Hippocampal formation (tissue), 2 donors: ENCODE results near the gene CTTN.
A peak's percentile ranks its signal among the peaks of the same experiment; 100 is the strongest.
"Not testable (repeated sequence)": the region's sequence is repeated elsewhere in the genome, so short reads cannot be mapped to it uniquely, and the experiment has no call there.

Source experiments
- DNase-seq, 2 donors: peaks; one replicate each; lab custom pipeline; 2025; lab: John Stamatoyannopoulos, UW

Gene CTTN

GRCh38 chr11:70381872-70382861 lies 16.2 kb upstream of the CTTN start:
- DNase-seq: no peak

GRCh38 chr11:70383664-70384565 lies 14.4 kb upstream of the CTTN start:
- no peak for DNase-seq

GRCh38 chr11:70384566-70385152 lies 13.7 kb upstream of the CTTN start:
- no peak for DNase-seq

GRCh38 chr11:70387564-70387963 lies 10.8 kb upstream of the CTTN start:
- DNase-seq: no peak

DNA sequence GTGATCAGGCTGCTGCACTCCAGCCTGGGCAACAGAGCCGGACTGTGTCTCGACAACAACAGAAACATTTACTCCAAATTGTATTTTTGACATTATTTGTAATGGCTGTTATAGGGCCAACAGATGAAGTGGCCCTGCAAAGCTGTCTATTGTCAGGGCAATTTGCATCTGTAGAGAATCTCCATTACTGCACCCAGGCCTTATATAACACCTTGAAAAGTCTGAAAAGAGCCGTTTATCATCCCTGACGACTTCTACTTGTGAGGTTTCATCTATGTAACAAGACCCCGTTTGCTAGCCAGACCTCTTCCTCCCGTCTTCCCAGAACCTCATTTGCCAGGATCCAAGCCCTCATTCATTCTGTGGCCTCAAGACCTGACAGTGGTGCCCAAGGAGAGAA lies 9.1 kb upstream of the CTTN start:
- DNase-seq: no peak

- not testable (repeated sequence) for DNase-seq
Observed at GRCh38 chr11:70390882-70391281, 7.4 kb upstream of the CTTN start.

GRCh38 chr11:70394211-70394950 lies 3.9 kb upstream of the CTTN start:
- DNase-seq: no peak

DNA sequence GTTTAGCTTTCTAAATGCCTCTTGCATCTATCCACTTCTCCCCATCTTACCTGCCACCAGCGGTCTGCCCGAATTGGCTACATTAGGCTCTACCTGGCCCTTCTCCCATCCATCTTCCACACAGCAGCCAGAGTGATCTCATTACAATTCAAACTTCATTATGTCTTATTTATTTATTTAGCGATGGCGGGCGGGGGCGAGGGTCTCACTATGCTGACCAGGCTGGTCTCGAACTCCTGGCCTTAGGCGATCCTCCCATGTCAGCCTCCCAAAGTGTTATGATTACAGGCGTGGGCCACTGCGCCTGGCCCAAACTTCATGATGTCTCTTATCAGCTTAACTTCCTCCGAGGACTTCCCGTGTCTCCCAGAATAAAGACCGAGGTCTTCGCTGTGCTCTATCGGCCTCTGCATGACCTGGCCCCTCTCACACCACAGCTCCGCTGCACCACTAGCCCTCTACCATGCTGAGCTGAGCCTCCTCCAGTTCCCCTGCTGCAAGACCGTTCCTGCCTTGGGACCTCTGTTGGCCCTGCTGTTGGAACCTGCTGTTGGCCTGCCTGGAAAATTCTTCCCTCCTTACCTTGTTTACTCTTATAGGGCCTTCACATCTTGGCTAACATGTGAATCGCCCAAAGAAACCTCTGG lies 870 bp upstream of the CTTN start:
- DNase-seq: no peak

DNA sequence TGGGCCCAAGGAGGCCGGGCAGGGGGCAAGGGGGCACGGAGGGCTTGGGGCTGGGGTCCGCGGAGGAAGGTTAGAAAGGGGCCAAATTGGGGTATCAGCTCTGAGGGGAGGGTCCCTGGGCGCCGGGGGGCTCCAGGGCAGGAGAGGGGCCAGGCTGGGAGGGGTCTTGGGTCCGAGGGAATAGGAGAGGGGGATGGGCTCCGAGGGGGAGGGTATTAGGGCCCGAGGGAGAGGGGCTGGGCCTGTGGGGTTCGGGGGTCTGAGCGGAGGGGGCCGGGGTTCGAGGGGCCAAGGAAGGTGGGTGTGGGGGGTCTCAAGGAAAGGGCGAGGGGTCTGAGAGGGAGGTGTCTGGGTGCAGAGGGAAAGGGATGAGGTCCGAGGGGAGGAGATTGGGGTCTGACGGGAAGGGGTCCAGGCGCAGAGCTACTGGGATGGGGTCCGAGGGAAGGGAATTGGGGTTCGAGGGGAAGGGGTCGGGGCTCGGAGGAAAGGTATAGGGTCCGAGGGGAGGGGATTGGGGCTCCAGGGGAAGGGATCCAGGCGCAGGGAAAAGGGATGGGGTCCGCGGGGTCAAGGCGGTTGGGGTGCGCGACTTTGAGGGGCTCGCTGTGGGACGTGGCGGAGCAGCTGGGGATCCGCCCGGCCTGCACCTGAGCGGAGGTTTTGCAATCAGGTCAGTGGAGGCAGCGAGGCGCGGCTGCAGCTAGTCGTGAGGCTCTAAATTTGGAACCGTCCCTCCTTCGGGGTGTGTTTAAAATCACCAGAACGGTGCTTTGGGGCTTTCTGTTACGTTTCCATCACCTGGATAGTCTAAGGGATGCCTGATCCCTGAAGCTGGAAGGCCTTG lies 728 bp downstream of the CTTN start:
- DNase-seq: no peak

DNA sequence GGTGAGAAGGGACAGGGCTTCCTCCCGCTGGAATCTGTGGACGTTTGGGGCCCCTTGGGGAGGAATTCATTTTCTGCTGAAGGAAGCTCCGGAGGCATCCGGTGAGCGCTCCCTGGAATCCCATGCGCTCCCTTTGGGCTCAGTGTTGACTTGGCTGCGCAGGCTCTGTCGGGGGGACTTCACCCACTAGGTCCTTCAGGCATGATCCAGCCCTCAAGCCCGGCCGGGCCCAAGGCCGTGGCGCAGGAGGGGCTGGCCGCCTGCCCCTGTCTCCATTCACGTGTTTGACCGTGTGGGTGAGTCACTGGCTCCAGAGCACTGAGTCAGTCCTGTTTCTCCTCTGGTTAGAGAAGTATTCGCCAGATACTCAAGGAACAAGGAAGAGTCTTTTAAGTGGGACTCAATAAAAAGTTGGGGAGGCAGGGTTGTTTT lies 1.4 kb downstream of the CTTN start:
- DNase-seq: peak in 1 of 2 donors; percentile 10

- no peak for DNase-seq
Observed at GRCh38 chr11:70400643-70401042, 2.3 kb downstream of the CTTN start.

GRCh38 chr11:70402016-70402415 lies 3.7 kb downstream of the CTTN start:
- no peak for DNase-seq

DNA sequence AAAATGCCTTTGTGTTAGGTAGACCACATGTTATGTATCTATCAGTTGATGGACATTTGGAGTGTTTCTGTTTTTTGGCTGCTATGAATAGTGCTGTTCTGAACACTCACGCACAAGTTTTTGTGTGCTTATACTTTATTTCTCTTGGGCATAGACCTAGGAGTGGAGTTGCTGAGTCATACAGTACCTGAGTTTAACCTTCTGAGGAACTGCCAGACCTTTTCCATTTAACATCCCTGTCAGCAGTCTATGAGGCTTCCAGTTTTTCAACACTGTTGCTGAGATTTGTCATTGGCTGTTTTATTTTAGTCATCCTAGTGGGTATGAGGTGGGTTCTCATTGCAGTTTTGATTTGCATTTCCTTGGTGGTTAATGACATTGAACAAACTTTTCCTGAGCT lies 4.4 kb downstream of the CTTN start:
- DNase-seq: no peak

- DNase-seq: no peak
Observed at GRCh38 chr11:70404244-70404643, 5.9 kb downstream of the CTTN start.

DNA sequence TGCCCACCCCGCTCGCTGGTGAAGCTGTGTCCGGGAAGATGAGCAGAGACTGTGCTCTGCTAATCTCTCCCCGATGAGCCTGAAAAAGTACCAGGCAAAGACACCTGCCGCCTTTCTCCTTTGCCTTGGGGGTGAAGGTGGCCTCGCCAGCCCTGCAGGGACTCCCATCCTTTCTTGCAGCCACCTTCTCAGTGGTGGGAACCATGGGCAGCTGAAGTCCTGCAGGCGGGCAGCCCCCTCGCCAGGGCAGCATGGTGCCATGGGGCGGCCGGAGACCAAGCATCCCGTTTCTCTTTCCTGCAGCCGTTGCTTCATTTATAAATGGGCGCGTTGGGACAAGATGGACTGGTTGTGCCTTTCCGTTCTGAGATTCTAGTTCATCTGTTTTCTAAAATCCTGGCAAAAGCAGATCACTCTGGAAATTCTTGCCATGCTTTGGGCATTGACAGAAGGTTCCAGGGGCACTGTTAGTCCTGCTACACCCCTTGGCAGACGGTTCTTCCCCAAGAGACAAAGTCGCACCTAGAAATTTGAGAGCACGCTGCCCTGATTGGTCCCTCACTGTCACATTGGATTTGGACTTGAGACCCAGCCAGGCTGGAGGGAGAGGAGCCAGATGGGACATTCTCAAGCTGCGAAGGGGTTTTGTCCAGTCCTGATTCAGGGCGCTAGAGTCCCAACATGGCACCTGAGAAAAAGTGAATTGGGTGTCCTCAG lies 7.5 kb downstream of the CTTN start:
- no peak for DNase-seq

DNA sequence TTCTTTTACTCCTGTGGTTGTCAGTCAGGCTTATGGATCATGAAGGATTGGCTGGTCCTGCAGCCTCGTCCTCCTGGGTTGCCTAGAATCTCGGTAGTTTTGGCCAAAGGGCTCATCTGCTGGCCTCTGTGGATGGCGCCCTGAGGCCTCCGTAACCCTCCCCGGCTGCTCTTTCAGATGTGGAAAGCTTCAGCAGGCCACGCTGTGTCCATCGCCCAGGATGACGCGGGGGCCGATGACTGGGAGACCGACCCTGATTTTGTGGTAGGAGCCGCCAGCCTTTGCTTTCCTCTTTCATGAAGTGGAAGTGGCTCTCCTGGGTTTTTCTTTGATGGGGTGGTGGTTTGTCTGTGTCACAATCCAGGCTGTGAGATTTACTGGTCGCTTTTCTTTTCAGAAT lies 8.8 kb downstream of the CTTN start:
- DNase-seq: no peak

- no peak for DNase-seq
Observed at GRCh38 chr11:70407814-70408213, 9.5 kb downstream of the CTTN start.

GRCh38 chr11:70408326-70408725 lies 10.0 kb downstream of the CTTN start:
- not testable (repeated sequence) for DNase-seq

DNA sequence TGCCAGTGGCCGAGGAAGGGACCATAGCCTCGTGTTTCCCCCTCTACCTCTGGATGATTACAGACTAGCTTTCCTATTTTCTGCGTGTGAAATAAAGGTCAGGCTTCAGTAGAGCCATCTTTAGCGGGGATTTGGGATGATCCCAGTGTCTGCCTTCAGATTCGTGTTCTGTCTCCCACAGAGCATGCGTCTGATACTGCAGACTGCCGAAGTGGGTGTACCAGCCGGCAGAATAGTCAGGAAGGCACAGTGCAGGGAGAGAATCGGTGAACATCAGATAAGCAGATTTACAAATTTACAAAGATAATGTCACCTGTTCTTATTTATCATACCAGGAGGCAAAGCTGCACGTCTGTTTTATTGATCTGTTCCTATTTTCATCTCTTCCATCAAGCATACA lies 11.1 kb downstream of the CTTN start:
- no peak for DNase-seq
